Activated naive CD8-positive, alpha-beta T cell (primary cell): ENCODE results near the gene KRTAP21-1.

ENCODE experiments used
- H3K27ac Mint-ChIP-seq: one replicate; pipeline ENCODE4 v1.8.0; 2021; ENCODE audit warnings: mixed read lengths
- H3K27me3 Mint-ChIP-seq: one replicate; pipeline ENCODE4 v1.8.0; 2021; ENCODE audit warnings: mixed read lengths
- H3K36me3 Mint-ChIP-seq: one replicate; pipeline ENCODE4 v1.8.0; 2021; ENCODE audit warnings: mixed read lengths
- H3K4me1 Mint-ChIP-seq: one replicate; pipeline ENCODE4 v1.8.0; 2021; ENCODE audit warnings: low read depth, mixed read lengths
- H3K4me3 Mint-ChIP-seq: one replicate; pipeline ENCODE4 v1.8.0; 2021; ENCODE audit warnings: mild to moderate bottlenecking, mixed read lengths
- H3K9me3 Mint-ChIP-seq: one replicate; pipeline ENCODE4 v1.8.0; 2021; ENCODE audit warnings: low read depth, mixed read lengths

KRTAP21-1 gene

DNA sequence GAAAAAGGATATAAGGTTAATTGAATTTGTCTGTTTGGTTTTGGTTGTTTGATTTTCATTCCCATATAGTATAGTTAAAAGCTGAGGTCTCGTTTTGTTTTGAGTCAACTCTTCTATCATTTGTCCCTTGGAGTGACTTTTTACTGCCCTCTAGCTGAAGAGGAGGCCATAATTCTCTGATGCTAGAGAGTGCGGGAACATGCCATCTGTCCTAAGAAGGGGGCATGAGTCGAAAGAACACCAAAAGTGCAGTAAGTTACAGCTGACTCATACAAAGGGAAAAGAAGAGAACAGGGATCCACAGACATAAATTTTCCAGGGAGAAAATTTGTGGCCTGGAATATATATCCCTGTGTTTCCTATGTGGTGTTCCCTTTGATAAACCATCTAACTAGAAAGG, 40.8 kb downstream of the KRTAP21-1 start:
- H3K4me3 Mint-ChIP-seq = no peak overlapping the region
- peaks cover 14% of the 10 kb centered on the region for H3K9me3 Mint-ChIP-seq
- H3K4me1 Mint-ChIP-seq = peaks cover 29% of the 10 kb centered on the region
- H3K36me3 Mint-ChIP-seq = peaks cover 3% of the 10 kb centered on the region
- H3K27me3 Mint-ChIP-seq = no peaks in the 10 kb centered on the region
- H3K27ac Mint-ChIP-seq = no peak overlapping the region

DNA sequence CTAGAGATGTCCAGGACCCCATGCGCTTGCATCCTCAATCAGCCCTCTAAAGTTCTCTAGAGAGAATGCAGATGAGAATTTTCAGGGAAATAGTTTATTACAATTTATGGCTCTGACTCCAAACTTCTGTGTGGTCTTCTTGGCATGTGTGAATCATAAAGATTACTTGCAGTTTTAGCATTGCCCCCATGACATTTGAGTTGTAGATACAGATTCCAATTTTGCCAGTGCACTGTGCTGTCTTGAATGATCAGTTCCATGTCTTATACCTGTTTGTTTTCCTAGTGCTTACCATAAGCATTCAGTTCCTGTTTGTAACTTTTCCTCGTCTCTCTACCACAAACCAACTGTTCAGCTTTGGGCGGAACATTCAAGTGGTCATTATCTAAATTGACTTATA, 41.5 kb downstream of the KRTAP21-1 start:
- H3K4me1 Mint-ChIP-seq = peaks cover 25% of the 10 kb centered on the region
- peak overlapping the region; percentile 37 for H3K27ac Mint-ChIP-seq
- peaks cover 14% of the 10 kb centered on the region for H3K9me3 Mint-ChIP-seq
- no peaks in the 10 kb centered on the region for H3K27me3 Mint-ChIP-seq
- no peak overlapping the region for H3K4me3 Mint-ChIP-seq
- peaks cover 3% of the 10 kb centered on the region for H3K36me3 Mint-ChIP-seq

DNA sequence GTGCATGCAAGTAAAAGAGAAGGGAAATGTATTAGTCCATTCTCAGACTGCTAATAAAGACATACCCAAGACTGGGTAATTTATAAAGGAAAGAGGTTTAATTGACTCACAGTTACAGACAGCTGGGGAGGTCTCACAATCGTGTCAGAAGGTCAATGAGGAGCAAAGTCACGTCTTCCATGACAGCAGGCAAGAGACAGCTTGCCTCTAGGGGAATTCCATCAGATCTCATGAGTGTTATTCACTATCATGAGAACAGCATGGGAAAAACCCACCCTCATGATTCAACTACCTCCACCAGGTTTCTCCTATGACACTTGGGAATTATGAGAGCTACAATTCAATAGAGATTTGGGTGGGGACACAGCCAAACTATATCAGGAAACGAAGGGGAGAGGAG, 44.7 kb downstream of the KRTAP21-1 start:
- no peaks in the 10 kb centered on the region for H3K27me3 Mint-ChIP-seq
- H3K27ac Mint-ChIP-seq = peak overlapping the region; percentile 99
- peaks cover 12% of the 10 kb centered on the region for H3K4me1 Mint-ChIP-seq
- peaks cover 14% of the 10 kb centered on the region for H3K9me3 Mint-ChIP-seq
- H3K4me3 Mint-ChIP-seq = peak overlapping the region; percentile 56
- peaks cover 3% of the 10 kb centered on the region for H3K36me3 Mint-ChIP-seq

DNA sequence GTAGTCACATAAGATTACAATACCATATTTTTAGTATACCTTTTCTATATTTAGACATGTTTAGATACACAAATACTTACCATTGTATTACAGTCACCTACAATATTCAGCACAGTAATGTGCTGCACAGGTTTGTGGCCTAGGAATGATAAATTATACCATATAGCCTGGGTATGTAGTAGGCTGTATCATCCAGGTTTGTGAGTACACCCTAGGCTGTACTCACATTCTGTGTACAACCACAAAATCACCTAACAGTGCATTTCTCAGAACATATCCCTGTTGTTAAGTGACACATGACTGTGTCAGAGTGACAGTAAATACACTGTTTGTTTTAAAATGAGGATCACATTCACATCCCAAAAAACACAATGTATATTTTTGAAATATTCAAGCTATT, 47.8 kb downstream of the KRTAP21-1 start:
- H3K27me3 Mint-ChIP-seq = no peaks in the 10 kb centered on the region
- no peaks in the 10 kb centered on the region for H3K36me3 Mint-ChIP-seq
- no peak overlapping the region for H3K4me3 Mint-ChIP-seq
- H3K9me3 Mint-ChIP-seq = peaks cover 6% of the 10 kb centered on the region
- H3K27ac Mint-ChIP-seq = no peak overlapping the region
- peaks cover 12% of the 10 kb centered on the region for H3K4me1 Mint-ChIP-seq
